ENCODE results near the gene PAPSS1. TPM values are rescaled to one million over a fixed set of nuclear protein-coding genes. Genes with fewer than 3 reads are reported as not detected.

The PAPSS1 gene
- 10 to 100 TPM; 24.1 to 61.9 (median 29.9) TPM for polyA plus RNA-seq

- H3K36me3 Mint-ChIP-seq, result no peaks in the 10 kb centered on the region
- peaks cover 0 to 3% (median 0%) of the 10 kb centered on the region in 6 donors for H3K9me3 Mint-ChIP-seq
- H3K27me3 Mint-ChIP-seq (ENCODE audit: low read depth in 3 of 3), result peaks cover 2 to 7% (median 5%) of the 10 kb centered on the region in 3 donors
- DNase-seq, result peak; percentile 91 to 94 (median 93)
- H3K4me3 Mint-ChIP-seq, result peak within 1 kb of the TSS; percentile 96 to 98 (median 96)
- peak within 1 kb of the TSS; percentile 89 to 96 (median 94) for H3K27ac Mint-ChIP-seq
- H3K4me1 Mint-ChIP-seq, result peaks cover 26 to 36% of the 10 kb centered on the region in 2 donors
These were observed at the start of gene PAPSS1 for GRCh38 chr4:107719922-107720722. Gene PAPSS1 (minus strand): TSS chr4:107720234. CDS start chr4:107720179, 55 bp downstream.

GRCh38 chr4:107760281-107760947 is 40.4 kb upstream of the PAPSS1 start:
- H3K27ac Mint-ChIP-seq, result no peak overlapping the region
- no peaks in the 10 kb centered on the region for H3K36me3 Mint-ChIP-seq
- H3K4me3 Mint-ChIP-seq, result no peak overlapping the region
- DNase-seq, result no peak
- H3K4me1 Mint-ChIP-seq, result peaks cover 0 to 7% of the 10 kb centered on the region in 2 donors
- H3K27me3 Mint-ChIP-seq (ENCODE audit: low read depth in 3 of 3), result peaks cover 0 to 9% (median 4%) of the 10 kb centered on the region in 3 donors
- no peaks in the 10 kb centered on the region for H3K9me3 Mint-ChIP-seq

- Mint-ChIP-seq H3K4me1 (peaks cover 0 to 7% of the 10 kb centered on the region in 2 donors), H3K4me3 (no peak overlapping the region), H3K36me3 (no peaks in the 10 kb centered on the region), H3K27me3 (ENCODE audit: low read depth in 3 of 3) (peaks cover 0 to 8% (median under 1%) of the 10 kb centered on the region in 3 donors), H3K27ac (no peak overlapping the region), H3K9me3 (no peaks in the 10 kb centered on the region)
- DNase-seq, result peak in 2 of 3 donors; percentile 15 to 18
These were observed 37.9 kb upstream of the PAPSS1 start for GRCh38 chr4:107757864-107758476.

GRCh38 chr4:107757283-107757682 is 37.2 kb upstream of the PAPSS1 start:
- H3K4me3 Mint-ChIP-seq, result no peak overlapping the region
- H3K9me3 Mint-ChIP-seq, result no peaks in the 10 kb centered on the region
- H3K27me3 Mint-ChIP-seq (ENCODE audit: low read depth in 3 of 3), result peaks cover 0 to 7% (median 0%) of the 10 kb centered on the region in 3 donors
- no peak for DNase-seq
- no peak overlapping the region for H3K27ac Mint-ChIP-seq
- no peaks in the 10 kb centered on the region for H3K36me3 Mint-ChIP-seq
- H3K4me1 Mint-ChIP-seq, result peaks cover 0 to 7% of the 10 kb centered on the region in 2 donors

GRCh38 chr4:107755841-107756356 is 35.9 kb upstream of the PAPSS1 start:
- Mint-ChIP-seq H3K36me3 (no peaks in the 10 kb centered on the region), H3K4me3 (no peak overlapping the region), H3K9me3 (no peaks in the 10 kb centered on the region), H3K27me3 (ENCODE audit: low read depth in 3 of 3) (peaks cover 0 to 7% (median 4%) of the 10 kb centered on the region in 3 donors), H3K27ac (no peak overlapping the region), H3K4me1 (peaks cover 0 to 7% of the 10 kb centered on the region in 2 donors)
- DNase-seq, result no peak

GRCh38 chr4:107751670-107752069 is 31.6 kb upstream of the PAPSS1 start:
- Mint-ChIP-seq H3K27me3 (ENCODE audit: low read depth in 3 of 3) (peaks cover 2 to 10% (median 6%) of the 10 kb centered on the region in 3 donors), H3K27ac (no peak overlapping the region), H3K4me3 (no peak overlapping the region), H3K4me1 (peaks cover 0 to 7% of the 10 kb centered on the region in 2 donors), H3K9me3 (no peaks in the 10 kb centered on the region), H3K36me3 (no peaks in the 10 kb centered on the region)
- DNase-seq, result no peak

GRCh38 chr4:107747748-107748486 is 27.9 kb upstream of the PAPSS1 start:
- Mint-ChIP-seq H3K4me1 (no peaks in the 10 kb centered on the region), H3K36me3 (no peaks in the 10 kb centered on the region), H3K9me3 (no peaks in the 10 kb centered on the region), H3K4me3 (no peak overlapping the region), H3K27ac (no peak overlapping the region), H3K27me3 (ENCODE audit: low read depth in 3 of 3) (peaks cover 2 to 6% (median 6%) of the 10 kb centered on the region in 3 donors)
- no peak for DNase-seq

- Mint-ChIP-seq H3K36me3 (no peaks in the 10 kb centered on the region), H3K27ac (no peak overlapping the region), H3K4me1 (no peaks in the 10 kb centered on the region), H3K9me3 (no peaks in the 10 kb centered on the region), H3K4me3 (no peak overlapping the region), H3K27me3 (ENCODE audit: low read depth in 3 of 3) (peaks cover 2 to 6% (median 2%) of the 10 kb centered on the region in 3 donors)
- DNase-seq, result no peak
These were observed 26.1 kb upstream of the PAPSS1 start for GRCh38 chr4:107746161-107746560.

GRCh38 chr4:107744532-107744931 is 24.5 kb upstream of the PAPSS1 start:
- H3K27me3 Mint-ChIP-seq (ENCODE audit: low read depth in 3 of 3), result peaks cover 2 to 3% (median 2%) of the 10 kb centered on the region in 3 donors
- H3K27ac Mint-ChIP-seq, result no peak overlapping the region
- H3K4me3 Mint-ChIP-seq, result no peak overlapping the region
- no peaks in the 10 kb centered on the region for H3K36me3 Mint-ChIP-seq
- H3K9me3 Mint-ChIP-seq, result no peaks in the 10 kb centered on the region
- H3K4me1 Mint-ChIP-seq, result no peaks in the 10 kb centered on the region
- no peak for DNase-seq

GRCh38 chr4:107743532-107743931 is 23.5 kb upstream of the PAPSS1 start:
- DNase-seq, result no peak
- H3K9me3 Mint-ChIP-seq, result no peaks in the 10 kb centered on the region
- H3K36me3 Mint-ChIP-seq, result no peaks in the 10 kb centered on the region
- no peak overlapping the region for H3K27ac Mint-ChIP-seq
- H3K27me3 Mint-ChIP-seq (ENCODE audit: low read depth in 3 of 3), result peaks cover 0 to 3% (median 2%) of the 10 kb centered on the region in 3 donors
- H3K4me1 Mint-ChIP-seq, result no peaks in the 10 kb centered on the region
- H3K4me3 Mint-ChIP-seq, result no peak overlapping the region

GRCh38 chr4:107742791-107743190 is 22.8 kb upstream of the PAPSS1 start:
- no peak for DNase-seq
- H3K36me3 Mint-ChIP-seq, result no peaks in the 10 kb centered on the region
- H3K4me3 Mint-ChIP-seq, result no peak overlapping the region
- no peaks in the 10 kb centered on the region for H3K9me3 Mint-ChIP-seq
- H3K4me1 Mint-ChIP-seq, result no peaks in the 10 kb centered on the region
- no peak overlapping the region for H3K27ac Mint-ChIP-seq
- peaks cover 0 to 3% (median 2%) of the 10 kb centered on the region in 3 donors for H3K27me3 Mint-ChIP-seq (ENCODE audit: low read depth in 3 of 3)

GRCh38 chr4:107742196-107742595 is 22.2 kb upstream of the PAPSS1 start:
- Mint-ChIP-seq H3K27ac (no peak overlapping the region), H3K4me1 (no peaks in the 10 kb centered on the region), H3K4me3 (no peak overlapping the region), H3K9me3 (no peaks in the 10 kb centered on the region), H3K27me3 (ENCODE audit: low read depth in 3 of 3) (peaks cover 0 to 3% (median 2%) of the 10 kb centered on the region in 3 donors), H3K36me3 (no peaks in the 10 kb centered on the region)
- no peak for DNase-seq

- Mint-ChIP-seq H3K27ac (no peak overlapping the region), H3K27me3 (ENCODE audit: low read depth in 3 of 3) (no peaks in the 10 kb centered on the region), H3K4me3 (no peak overlapping the region), H3K9me3 (no peaks in the 10 kb centered on the region), H3K4me1 (no peaks in the 10 kb centered on the region), H3K36me3 (no peaks in the 10 kb centered on the region)
- no peak for DNase-seq
These were observed 21.1 kb upstream of the PAPSS1 start for GRCh38 chr4:107740950-107741701.
